Lung microvascular endothelial cell (primary cell): Measurements from ENCODE around the gene PDE4D. TPM values are rescaled to one million over a fixed set of nuclear protein-coding genes. Genes with fewer than 3 reads are reported as not detected.
"Not testable (repeated sequence)": the region's sequence is repeated elsewhere in the genome, so short reads cannot be mapped to it uniquely, and the experiment has no call there.

Source experiments
- DNase-seq, 2 donors: peaks; one replicate each; pipeline versions ENCODE4 v3.0.0 to v3.0.0-alpha.2; 2010; ENCODE audit warnings: low read depth in 2 of 2
- total RNA-seq: library from RNA; depleted of rRNA; stranded (reverse); fragments of >200 nt; gene quantifications from 2 replicates; pipeline ENCODE4 v1.2.1, GENCODE V29; 2014

The PDE4D gene
- total RNA-seq, 1 donor from 2014 or later: 23.8 TPM

- no peak for DNase-seq
Measured at GRCh38 chr5:59021837-59022514, 871.5 kb downstream of the PDE4D start.

- no peak for DNase-seq
Measured at GRCh38 chr5:59021286-59021673, 872.2 kb downstream of the PDE4D start.

GRCh38 chr5:59020611-59021285 lies 872.8 kb downstream of the PDE4D start:
- peak in 1 of 2 donors; percentile 14 for DNase-seq

GRCh38 chr5:59019078-59019477 lies 874.4 kb downstream of the PDE4D start:
- DNase-seq: no peak

GRCh38 chr5:59016925-59017324 lies 876.6 kb downstream of the PDE4D start:
- DNase-seq: no peak

- no peak for DNase-seq
Measured at GRCh38 chr5:59008816-59009473, 884.6 kb downstream of the PDE4D start.

- DNase-seq: peak; percentile 24 to 26
Measured at GRCh38 chr5:59007460-59008063, 886.0 kb downstream of the PDE4D start.

GRCh38 chr5:59005934-59006701 lies 887.4 kb downstream of the PDE4D start:
- no peak for DNase-seq

- no peak for DNase-seq
Measured at GRCh38 chr5:59003641-59004040, 889.9 kb downstream of the PDE4D start.

- no peak for DNase-seq
Measured at GRCh38 chr5:59003124-59003523, 890.4 kb downstream of the PDE4D start.

- no peak for DNase-seq
Measured at GRCh38 chr5:59002162-59002825, 891.2 kb downstream of the PDE4D start.

GRCh38 chr5:59001716-59002115 lies 891.8 kb downstream of the PDE4D start:
- no peak for DNase-seq

GRCh38 chr5:59001154-59001553 lies 892.4 kb downstream of the PDE4D start:
- DNase-seq: no peak

GRCh38 chr5:59000211-59000610 lies 893.3 kb downstream of the PDE4D start:
- DNase-seq: no peak

GRCh38 chr5:58999804-59000203 lies 893.7 kb downstream of the PDE4D start:
- no peak for DNase-seq

GRCh38 chr5:58998544-58998943 lies 895.0 kb downstream of the PDE4D start:
- DNase-seq: no peak

- DNase-seq: not testable (repeated sequence)
Measured at GRCh38 chr5:58995779-58996178, 897.7 kb downstream of the PDE4D start.

GRCh38 chr5:58993461-58993860 lies 900.1 kb downstream of the PDE4D start:
- no peak for DNase-seq

GRCh38 chr5:58988938-58989337 lies 904.6 kb downstream of the PDE4D start:
- DNase-seq: no peak

GRCh38 chr5:58987193-58987592 lies 906.3 kb downstream of the PDE4D start:
- DNase-seq: no peak

GRCh38 chr5:58986281-58986680 lies 907.2 kb downstream of the PDE4D start:
- DNase-seq: no peak
